ENCODE measurements around the gene OMA1. TPM values are rescaled to one million over a fixed set of nuclear protein-coding genes. Genes with fewer than 3 reads are reported as not detected.

OMA1 gene
- total and polyA plus RNA-seq, 7 experiments from 2014 or later: 22.7 to 72.5 (median 46.5) TPM

DNA sequence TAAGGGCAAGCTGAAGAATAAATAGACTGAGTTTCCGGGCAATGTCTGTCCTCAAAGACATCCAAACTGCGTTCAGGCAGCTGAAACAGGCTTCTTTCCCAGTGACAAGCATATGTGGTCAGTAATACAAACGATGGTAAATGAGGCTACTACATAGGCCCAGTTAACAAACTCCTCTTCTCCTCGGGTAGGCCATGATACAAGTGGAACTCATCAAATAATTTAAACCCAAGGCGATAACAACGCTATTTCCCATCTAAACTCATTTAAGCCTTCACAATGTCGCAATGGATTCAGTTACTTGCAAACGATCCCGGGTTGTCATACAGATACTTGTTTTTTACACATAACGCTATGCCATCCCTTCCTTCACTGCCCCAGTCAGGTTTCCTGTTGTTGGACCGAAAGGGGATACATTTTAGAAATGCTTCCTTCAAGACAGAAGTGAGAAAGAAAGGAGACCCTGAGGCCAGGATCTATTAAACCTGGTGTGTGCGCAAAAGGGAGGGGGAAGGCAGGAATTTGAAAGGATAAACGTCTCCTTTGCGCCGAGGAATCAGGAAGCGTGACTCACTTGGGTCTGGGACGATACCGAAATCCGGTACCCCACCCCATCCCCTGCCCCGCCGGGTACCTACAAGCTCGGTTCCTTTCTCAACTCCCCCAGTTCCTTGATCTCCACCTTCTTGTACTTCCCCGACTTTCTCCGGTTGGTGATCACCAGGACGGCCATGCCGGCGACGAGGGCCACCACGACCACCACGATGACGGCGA, 29.2 kb upstream of the OMA1 start:
- no peak for DNase-seq
- CTCF ChIA-PET: no interaction called here
- H3K27ac ChIP-seq (ENCODE audit: low read depth, low read length): no peak overlapping the region

DNA sequence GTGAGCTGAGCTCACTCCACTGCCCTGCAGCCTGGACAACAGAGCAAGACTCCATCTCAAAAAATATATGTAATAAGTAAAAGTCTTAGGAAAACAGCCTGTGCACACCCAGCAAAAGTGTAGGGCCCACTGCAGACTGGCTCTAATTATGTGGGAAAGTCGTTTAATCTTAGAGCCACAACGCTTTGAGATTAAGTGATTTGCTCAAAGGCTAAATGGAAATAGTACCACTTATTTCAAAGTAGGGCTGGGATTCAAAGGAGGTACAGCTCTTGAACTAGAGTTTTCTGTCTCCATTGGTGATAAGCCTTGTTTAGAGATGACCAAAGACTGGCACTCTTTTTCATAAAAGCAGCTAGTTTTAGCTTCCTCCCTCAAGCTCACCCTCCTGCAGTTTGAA, 28.3 kb upstream of the OMA1 start:
- no peak for ATAC-seq

More for the DNA sequence above, 29.2 kb upstream of the OMA1 start:
- no peak overlapping the region for H3K4me3 ChIP-seq (ENCODE audit: low read length)
- POLR2A ChIA-PET: interaction anchor here (0.5 kb wide), 1 partner anchor 1262 kb away, joined by 3 read pairs; no protein-coding TSS in a partner anchor
- intact Hi-C loops (cut with micrococcal nuclease): no loop called here
- Mint-ChIP-seq H3K36me3 (peaks cover 0 to 9% (median 5%) of the 10 kb centered on the region in 5 donors), H3K9me3 (peaks cover 0 to 3% (median 0%) of the 10 kb centered on the region in 11 donors), H3K27ac (peak overlapping the region in 1 of 9 donors; percentile 10), H3K4me3 (peak overlapping the region; percentile 8 to 83 (median 70)), H3K27me3 (peaks cover 55 to 85% (median 76%) of the 10 kb centered on the region in 5 donors), H3K4me1 (peaks cover 6 to 35% (median 19%) of the 10 kb centered on the region in 7 donors)
- no peaks in the 10 kb centered on the region for H3K9me3 ChIP-seq (ENCODE audit: control insufficient read depth in 2 of 3, low read length in 3 of 3)
- peaks cover 0 to 3% of the 10 kb centered on the region in 2 donors for H3K4me1 ChIP-seq (ENCODE audit: control insufficient read depth in 2 of 2, insufficient read depth in 2 of 2, low read length in 2 of 2)
- ATAC-seq: no peak
- peaks cover 4 to 8% of the 10 kb centered on the region in 2 donors for H3K27me3 ChIP-seq (ENCODE audit: control insufficient read depth in 2 of 2, insufficient read depth in 2 of 2, low read length in 2 of 2)
- no peaks in the 10 kb centered on the region for H3K36me3 ChIP-seq (ENCODE audit: control insufficient read depth in 2 of 3, insufficient read depth in 3 of 3, low read length in 3 of 3)

DNA sequence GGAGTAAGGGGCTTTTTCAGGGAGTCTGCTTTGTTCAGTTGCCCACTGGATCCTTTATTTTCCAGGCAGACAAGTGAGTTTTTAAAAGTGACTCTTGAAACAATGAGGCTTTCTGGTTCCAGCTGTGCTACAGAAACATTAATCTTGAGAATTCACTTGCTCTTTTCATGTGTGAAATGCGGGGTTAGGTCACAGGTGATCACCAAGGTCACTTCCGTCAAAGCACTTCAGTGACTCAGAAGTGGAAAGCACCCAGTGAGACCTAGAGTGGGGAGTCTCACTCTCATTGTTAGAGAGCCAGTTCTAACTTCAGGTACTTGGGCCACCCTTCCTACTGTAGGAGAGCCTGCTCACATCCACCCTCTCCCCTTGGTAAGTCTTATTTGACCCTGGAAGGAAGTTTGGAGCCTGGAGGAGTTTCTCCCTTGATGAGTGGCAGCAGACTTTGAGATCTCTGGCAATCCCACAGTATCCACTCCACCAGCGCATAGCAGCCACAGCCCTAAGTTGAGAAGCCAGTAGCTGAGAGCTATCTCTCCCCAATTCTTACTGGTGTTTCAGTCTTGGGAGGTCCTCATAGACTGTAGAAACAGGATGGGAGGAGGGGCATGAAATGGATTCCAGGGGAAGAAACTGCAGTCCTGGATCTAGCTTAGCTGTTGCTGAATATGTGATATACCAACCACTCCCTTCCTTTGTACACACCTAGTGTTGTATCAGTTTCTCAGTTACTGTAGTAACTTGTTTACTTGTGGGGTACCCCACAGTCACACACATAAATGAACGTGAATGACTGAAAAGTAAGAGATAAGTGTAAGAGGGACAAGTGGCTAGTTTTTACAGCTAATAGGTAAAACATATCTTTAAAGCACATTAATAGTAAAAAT, 27.4 kb upstream of the OMA1 start:
- Histone ChIP-seq H3K36me3 (ENCODE audit: control insufficient read depth in 2 of 3, insufficient read depth in 3 of 3, low read length in 3 of 3) (no peaks in the 10 kb centered on the region), H3K4me3 (ENCODE audit: low read length) (no peak overlapping the region), H3K27ac (ENCODE audit: low read depth, low read length) (no peak overlapping the region), H3K27me3 (ENCODE audit: control insufficient read depth in 2 of 2, insufficient read depth in 2 of 2, low read length in 2 of 2) (peaks cover 4 to 8% of the 10 kb centered on the region in 2 donors), H3K9me3 (ENCODE audit: control insufficient read depth in 2 of 3, low read length in 3 of 3) (no peaks in the 10 kb centered on the region), H3K4me1 (ENCODE audit: control insufficient read depth in 2 of 2, insufficient read depth in 2 of 2, low read length in 2 of 2) (peaks cover 0 to 3% of the 10 kb centered on the region in 2 donors)
- POLR2A ChIA-PET: no interaction called here
- CTCF ChIA-PET: no interaction called here
- DNase-seq (peak in 5 of 9 donors; percentile 15 to 41 (median 19)), ATAC-seq (peak; percentile 85)
- peaks cover 0 to 9% (median 5%) of the 10 kb centered on the region in 5 donors for H3K36me3 Mint-ChIP-seq
- H3K27me3 Mint-ChIP-seq: peaks cover 57 to 89% (median 77%) of the 10 kb centered on the region in 5 donors
- H3K27ac Mint-ChIP-seq: peak overlapping the region in 2 of 9 donors; percentile 22 to 74
- H3K9me3 Mint-ChIP-seq: peaks cover 0 to 3% (median 0%) of the 10 kb centered on the region in 11 donors
- intact Hi-C loops (cut with micrococcal nuclease): loop anchor here in 1 of 2 donors (1.0 to 2.0 kb wide), 2 partner anchors 28 to 79 kb away; partner anchors contain the start of gene OMA1
- H3K4me3 Mint-ChIP-seq: peak overlapping the region in 1 of 10 donors; percentile 50
- peaks cover 6 to 35% (median 19%) of the 10 kb centered on the region in 7 donors for H3K4me1 Mint-ChIP-seq

More for the DNA sequence above, 28.3 kb upstream of the OMA1 start:
- peak overlapping the region in 1 of 10 donors; percentile 43 for H3K4me3 Mint-ChIP-seq
- H3K36me3 Mint-ChIP-seq: peaks cover 0 to 9% (median 5%) of the 10 kb centered on the region in 5 donors
- ChIA-PET CTCF (no interaction called here), POLR2A (no interaction called here)
- peaks cover 6 to 35% (median 19%) of the 10 kb centered on the region in 7 donors for H3K4me1 Mint-ChIP-seq
- peaks cover 0 to 3% of the 10 kb centered on the region in 2 donors for H3K4me1 ChIP-seq (ENCODE audit: control insufficient read depth in 2 of 2, insufficient read depth in 2 of 2, low read length in 2 of 2)
- no peak for DNase-seq
- H3K36me3 ChIP-seq (ENCODE audit: control insufficient read depth in 2 of 3, insufficient read depth in 3 of 3, low read length in 3 of 3): no peaks in the 10 kb centered on the region
- H3K27me3 Mint-ChIP-seq: peaks cover 59 to 89% (median 79%) of the 10 kb centered on the region in 5 donors
- H3K9me3 Mint-ChIP-seq: peaks cover 0 to 3% (median 0%) of the 10 kb centered on the region in 11 donors
- no peak overlapping the region for H3K27ac ChIP-seq (ENCODE audit: low read depth, low read length)
- H3K9me3 ChIP-seq (ENCODE audit: control insufficient read depth in 2 of 3, low read length in 3 of 3): no peaks in the 10 kb centered on the region
- H3K4me3 ChIP-seq (ENCODE audit: low read length): no peak overlapping the region
- intact Hi-C loops (cut with micrococcal nuclease): no loop called here
- no peak overlapping the region for H3K27ac Mint-ChIP-seq
- peaks cover 4 to 8% of the 10 kb centered on the region in 2 donors for H3K27me3 ChIP-seq (ENCODE audit: control insufficient read depth in 2 of 2, insufficient read depth in 2 of 2, low read length in 2 of 2)

DNA sequence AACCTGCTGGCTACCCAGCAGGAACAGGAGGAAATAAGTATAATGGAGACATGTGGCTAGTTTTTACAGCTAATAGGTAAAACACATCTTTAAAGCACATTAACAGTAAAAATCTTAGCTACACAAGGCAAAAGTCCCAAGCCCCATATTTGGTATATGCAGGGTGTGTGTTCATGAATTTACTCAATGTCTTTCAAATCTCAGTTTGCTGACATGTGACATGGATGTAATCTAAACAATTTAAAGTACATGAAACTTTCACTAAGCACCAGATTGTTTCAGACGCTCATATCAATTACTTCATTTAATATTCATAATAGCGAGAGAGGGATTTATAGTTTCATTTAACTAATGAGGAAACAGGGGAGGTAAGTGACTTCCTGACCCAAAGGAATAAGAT, 26.6 kb upstream of the OMA1 start:
- DNase-seq (no peak), ATAC-seq (no peak)
- peaks cover 55 to 87% (median 76%) of the 10 kb centered on the region in 5 donors for H3K27me3 Mint-ChIP-seq
- no peak overlapping the region for H3K4me3 Mint-ChIP-seq
- Histone ChIP-seq H3K4me3 (ENCODE audit: low read length) (no peak overlapping the region), H3K27ac (ENCODE audit: low read depth, low read length) (no peak overlapping the region), H3K27me3 (ENCODE audit: control insufficient read depth in 2 of 2, insufficient read depth in 2 of 2, low read length in 2 of 2) (peaks cover 4 to 8% of the 10 kb centered on the region in 2 donors), H3K36me3 (ENCODE audit: control insufficient read depth in 2 of 3, insufficient read depth in 3 of 3, low read length in 3 of 3) (no peaks in the 10 kb centered on the region), H3K9me3 (ENCODE audit: control insufficient read depth in 2 of 3, low read length in 3 of 3) (no peaks in the 10 kb centered on the region), H3K4me1 (ENCODE audit: control insufficient read depth in 2 of 2, insufficient read depth in 2 of 2, low read length in 2 of 2) (peaks cover 0 to 3% of the 10 kb centered on the region in 2 donors)
- intact Hi-C loops (cut with micrococcal nuclease): loop anchor here in 1 of 2 donors (1.0 to 2.0 kb wide), 2 partner anchors 27 to 80 kb away; partner anchors contain the start of gene OMA1
- peaks cover 6 to 33% (median 19%) of the 10 kb centered on the region in 7 donors for H3K4me1 Mint-ChIP-seq
- H3K27ac Mint-ChIP-seq: peak overlapping the region in 1 of 9 donors; percentile 22
- H3K36me3 Mint-ChIP-seq: peaks cover 0 to 9% (median 5%) of the 10 kb centered on the region in 5 donors
- H3K9me3 Mint-ChIP-seq: peaks cover 0 to 3% (median 0%) of the 10 kb centered on the region in 11 donors
- CTCF ChIA-PET: no interaction called here
- POLR2A ChIA-PET: no interaction called here

DNA sequence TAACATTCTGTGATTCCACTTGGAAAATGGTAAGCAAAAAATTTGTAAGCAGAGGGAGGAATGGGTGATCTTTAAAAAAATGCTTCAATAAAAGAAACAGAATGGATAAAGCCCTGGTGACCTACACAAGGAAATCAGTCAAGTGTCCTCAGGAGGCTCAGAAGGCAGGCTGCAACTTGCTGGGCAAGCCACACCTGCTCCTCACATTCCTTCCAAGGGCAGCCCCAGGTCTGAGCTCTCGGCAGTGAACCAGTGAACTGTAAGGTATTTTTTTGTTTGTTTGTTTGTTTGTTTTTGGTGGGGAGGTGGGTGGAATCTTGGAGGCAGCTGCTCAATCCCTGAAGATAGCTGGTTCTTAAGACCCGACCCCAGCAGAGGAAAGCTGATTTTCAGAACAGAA, 26.2 kb upstream of the OMA1 start:
- Histone ChIP-seq H3K27ac (ENCODE audit: low read depth, low read length) (no peak overlapping the region), H3K36me3 (ENCODE audit: control insufficient read depth in 2 of 3, insufficient read depth in 3 of 3, low read length in 3 of 3) (no peaks in the 10 kb centered on the region), H3K9me3 (ENCODE audit: control insufficient read depth in 2 of 3, low read length in 3 of 3) (no peaks in the 10 kb centered on the region), H3K27me3 (ENCODE audit: control insufficient read depth in 2 of 2, insufficient read depth in 2 of 2, low read length in 2 of 2) (peaks cover 2 to 8% of the 10 kb centered on the region in 2 donors), H3K4me3 (ENCODE audit: low read length) (no peak overlapping the region), H3K4me1 (ENCODE audit: control insufficient read depth in 2 of 2, insufficient read depth in 2 of 2, low read length in 2 of 2) (peaks cover 0 to under 1% of the 10 kb centered on the region in 2 donors)
- H3K4me1 Mint-ChIP-seq: peaks cover 4 to 29% (median 15%) of the 10 kb centered on the region in 7 donors
- H3K27me3 Mint-ChIP-seq: peaks cover 51 to 85% (median 74%) of the 10 kb centered on the region in 5 donors
- no peak for DNase-seq
- ChIA-PET POLR2A (no interaction called here), CTCF (interaction anchor here (0.7 kb wide), 1 partner anchor 11 kb away, joined by 5 read pairs; no protein-coding TSS in a partner anchor)
- H3K27ac Mint-ChIP-seq: no peak overlapping the region
- peaks cover 0 to 3% (median 0%) of the 10 kb centered on the region in 11 donors for H3K9me3 Mint-ChIP-seq
- H3K36me3 Mint-ChIP-seq: peaks cover 0 to 8% (median 4%) of the 10 kb centered on the region in 5 donors
- ATAC-seq: no peak
- H3K4me3 Mint-ChIP-seq: no peak overlapping the region
- intact Hi-C loops (cut with micrococcal nuclease): loop anchor here in 1 of 2 donors (1.0 to 2.0 kb wide), 2 partner anchors 26 to 80 kb away; partner anchors contain the start of gene OMA1

DNA sequence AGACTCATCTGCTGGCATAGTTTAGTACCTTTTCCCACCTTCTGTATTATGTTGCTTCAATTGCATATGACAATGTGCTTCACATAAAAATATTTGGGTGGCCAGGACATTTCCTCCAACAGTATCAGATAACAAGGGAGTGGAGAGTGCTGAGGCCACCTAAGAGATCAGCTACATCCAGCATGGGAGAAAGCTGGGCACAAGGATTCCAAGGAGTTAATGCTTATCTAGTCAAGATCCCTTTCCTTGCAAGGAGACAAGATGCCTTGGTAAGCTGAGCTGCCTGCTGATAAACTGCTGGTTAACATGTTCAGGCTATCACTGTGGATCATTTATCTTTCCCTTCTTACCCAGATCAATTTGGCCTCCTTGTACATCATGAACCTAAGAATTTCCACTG, 25.1 kb upstream of the OMA1 start:
- CTCF ChIA-PET: no interaction called here
- no peak for ATAC-seq

More for the DNA sequence above, 25.1 kb upstream of the OMA1 start:
- Histone ChIP-seq H3K27ac (ENCODE audit: low read depth, low read length) (no peak overlapping the region), H3K36me3 (ENCODE audit: control insufficient read depth in 2 of 3, insufficient read depth in 3 of 3, low read length in 3 of 3) (no peaks in the 10 kb centered on the region), H3K9me3 (ENCODE audit: control insufficient read depth in 2 of 3, low read length in 3 of 3) (no peaks in the 10 kb centered on the region), H3K4me3 (ENCODE audit: low read length) (no peak overlapping the region), H3K27me3 (ENCODE audit: control insufficient read depth in 2 of 2, insufficient read depth in 2 of 2, low read length in 2 of 2) (peaks cover 0 to 8% of the 10 kb centered on the region in 2 donors), H3K4me1 (ENCODE audit: control insufficient read depth in 2 of 2, insufficient read depth in 2 of 2, low read length in 2 of 2) (no peaks in the 10 kb centered on the region)
- Mint-ChIP-seq H3K27me3 (peaks cover 46 to 87% (median 69%) of the 10 kb centered on the region in 5 donors), H3K4me3 (no peak overlapping the region), H3K9me3 (peaks cover 0 to 3% (median 0%) of the 10 kb centered on the region in 11 donors), H3K27ac (no peak overlapping the region), H3K4me1 (peaks cover 0 to 25% (median 10%) of the 10 kb centered on the region in 7 donors), H3K36me3 (peaks cover 0 to 6% (median 0%) of the 10 kb centered on the region in 5 donors)
- POLR2A ChIA-PET: interaction anchor here (0.6 kb wide), 1 partner anchor 18 kb away, joined by 3 read pairs; no protein-coding TSS in a partner anchor
- DNase-seq: no peak
- intact Hi-C loops (cut with micrococcal nuclease): loop anchor here in 1 of 2 donors (2.0 kb wide), 1 partner anchor 81 kb away; no protein-coding TSS in a partner anchor

Data from naive thymus-derived CD4-positive, alpha-beta T cell (primary cell).